COR-L47 (cell line): ENCODE results near the gene CDCA7.
"Not testable (repeated sequence)": the region's sequence is repeated elsewhere in the genome, so short reads cannot be mapped to it uniquely, and the experiment has no call there.

Experiments
- DNase-seq: peaks from one replicate; lab custom pipeline; 2025; lab: John Stamatoyannopoulos, UW

Gene CDCA7

GRCh38 chr2:173402405-173402974, 47.8 kb downstream of the CDCA7 start:
- DNase-seq: peak; percentile 82

- no peak for DNase-seq
Observed at GRCh38 chr2:173404841-173405750, 50.4 kb downstream of the CDCA7 start.

GRCh38 chr2:173407176-173407575, 52.5 kb downstream of the CDCA7 start:
- DNase-seq: no peak

GRCh38 chr2:173407646-173408045, 53.0 kb downstream of the CDCA7 start:
- DNase-seq: no peak

- DNase-seq: no peak
Observed at GRCh38 chr2:173410579-173410978, 55.9 kb downstream of the CDCA7 start.

- no peak for DNase-seq
Observed at GRCh38 chr2:173412628-173413027, 58.0 kb downstream of the CDCA7 start.

GRCh38 chr2:173414823-173415322, 60.2 kb downstream of the CDCA7 start:
- no peak for DNase-seq

GRCh38 chr2:173415431-173416381, 61.0 kb downstream of the CDCA7 start:
- no peak for DNase-seq

- DNase-seq: not testable (repeated sequence)
Observed at GRCh38 chr2:173416415-173417152, 61.9 kb downstream of the CDCA7 start.

- DNase-seq: no peak
Observed at GRCh38 chr2:173417341-173417740, 62.7 kb downstream of the CDCA7 start.

GRCh38 chr2:173417802-173418201, 63.1 kb downstream of the CDCA7 start:
- no peak for DNase-seq
